Smooth muscle cell (in vitro differentiated cells): ENCODE results near the gene RAD51B. TPM values are rescaled to one million over a fixed set of nuclear protein-coding genes. Genes with fewer than 3 reads are reported as not detected.

ENCODE experiments used
- DNase-seq: peaks from one replicate; lab custom pipeline; 2025; ENCODE audit not compliant: unreplicated experiment; lab: John Stamatoyannopoulos, UW
- H2AFZ ChIP-seq: fragments of 200-600 bp; sonication (generic); 2 replicates; pipeline ENCODE4 v1.6.0; 2016; ENCODE audit warnings: antibody characterized with exemption, low read depth, mild to moderate bottlenecking
- H3F3A ChIP-seq: fragments of 200-600 bp; sonication (generic); 2 replicates; pipeline ENCODE4 v1.6.0; 2017; ENCODE audit warnings: antibody characterized with exemption, low read depth
- H3K27ac ChIP-seq: fragments of 200-600 bp; sonication (generic); 2 replicates; pipeline ENCODE4 v1.5.1; 2016; ENCODE audit warnings: low read depth, mild to moderate bottlenecking
- H3K27me3 ChIP-seq: fragments of 200-600 bp; sonication (generic); 2 replicates; pipeline ENCODE4 v1.6.1; 2016; ENCODE audit warnings: low read depth, mild to moderate bottlenecking
- H3K36me3 ChIP-seq: fragments of 200-600 bp; sonication (generic); 2 replicates; pipeline ENCODE4 v1.5.1; 2016; ENCODE audit warnings: low read depth
- H3K4me1 ChIP-seq: fragments of 200-600 bp; sonication (generic); 2 replicates; pipeline ENCODE4 v1.5.1; 2016; ENCODE audit warnings: low read depth
- H3K4me2 ChIP-seq: fragments of 200-600 bp; sonication (generic); 2 replicates; pipeline ENCODE4 v1.6.0; 2016; ENCODE audit warnings: mild to moderate bottlenecking
- H3K4me3 ChIP-seq: fragments of 200-600 bp; sonication (generic); 2 replicates; pipeline ENCODE4 v1.5.1; 2016; ENCODE audit warnings: mild to moderate bottlenecking
- H3K79me2 ChIP-seq: fragments of 200-600 bp; sonication (generic); 2 replicates; pipeline ENCODE4 v1.6.0; 2016; ENCODE audit warnings: low read depth, mild to moderate bottlenecking
- H3K9ac ChIP-seq: fragments of 200-600 bp; sonication (generic); 2 replicates; pipeline ENCODE4 v1.6.0; 2016; ENCODE audit warnings: low read depth
- H3K9me3 ChIP-seq: fragments of 200-600 bp; sonication (generic); replicated peaks from 2 replicates; pipeline ENCODE4 v1.5.1; 2016; ENCODE audit warnings: low read depth
- H4K20me1 ChIP-seq: fragments of 200-600 bp; sonication (generic); 2 replicates; pipeline ENCODE4 v1.6.0; 2016; ENCODE audit warnings: low read depth
- WGBS: methylation state at CpG from one replicate; pipeline ENCODE4 v1.1.7; 2016; ENCODE audit warnings: low lambda C conversion rate; 5-methylcytosine and 5-hydroxymethylcytosine counted together
- polyA plus RNA-seq: library from polyadenylated mRNA; unstranded; fragments of >200 nt; fragmentation: Nextera tagmentation; extraction: Ambion mirVana; gene quantifications from 2 replicates; pipeline ENCODE4 v1.2.1, GENCODE V29; 2016
- total RNA-seq: library from RNA; depleted of rRNA; stranded (reverse); fragments of >200 nt; gene quantifications from 2 replicates; pipeline ENCODE4 v1.2.3, GENCODE V29; 2014
- TF ChIP-seq, protein P1 (sequence below): fragments of 200-600 bp; sonication (generic); IDR thresholded peaks from 2 replicates; pipeline ENCODE4 v1.5.1; 2017; ENCODE audit warnings: borderline replicate concordance, mild to moderate bottlenecking, antibody characterized with exemption; ENCODE audit not compliant: insufficient read depth, poor library complexity, severe bottlenecking

Gene RAD51B
- total and polyA plus RNA-seq, 2 experiments from 2014 or later, result 4.6 to 5.3 TPM

DNA sequence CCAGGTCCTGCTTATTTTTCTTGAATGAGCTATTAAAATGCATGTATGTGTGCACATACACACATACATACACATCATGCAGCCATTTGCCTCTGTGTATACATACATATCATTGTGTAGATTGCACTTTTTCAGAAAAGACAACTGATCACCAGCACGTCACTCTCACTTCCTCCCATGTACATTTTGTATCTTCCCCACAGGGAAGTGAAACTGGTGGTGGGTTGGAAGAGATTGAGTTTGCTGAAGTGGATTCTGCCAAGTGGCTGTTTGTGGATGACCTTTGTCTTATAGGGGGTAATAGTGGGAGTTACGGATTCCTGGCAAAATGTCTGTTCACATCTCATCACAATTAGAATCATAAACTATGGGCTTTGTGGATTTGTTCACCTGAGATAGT lies 448.6 kb downstream of the RAD51B start:
- H2AFZ ChIP-seq, result no peak overlapping the region
- H3K9me3 ChIP-seq, result no peaks in the 10 kb centered on the region
- TF ChIP-seq, protein P1, sequence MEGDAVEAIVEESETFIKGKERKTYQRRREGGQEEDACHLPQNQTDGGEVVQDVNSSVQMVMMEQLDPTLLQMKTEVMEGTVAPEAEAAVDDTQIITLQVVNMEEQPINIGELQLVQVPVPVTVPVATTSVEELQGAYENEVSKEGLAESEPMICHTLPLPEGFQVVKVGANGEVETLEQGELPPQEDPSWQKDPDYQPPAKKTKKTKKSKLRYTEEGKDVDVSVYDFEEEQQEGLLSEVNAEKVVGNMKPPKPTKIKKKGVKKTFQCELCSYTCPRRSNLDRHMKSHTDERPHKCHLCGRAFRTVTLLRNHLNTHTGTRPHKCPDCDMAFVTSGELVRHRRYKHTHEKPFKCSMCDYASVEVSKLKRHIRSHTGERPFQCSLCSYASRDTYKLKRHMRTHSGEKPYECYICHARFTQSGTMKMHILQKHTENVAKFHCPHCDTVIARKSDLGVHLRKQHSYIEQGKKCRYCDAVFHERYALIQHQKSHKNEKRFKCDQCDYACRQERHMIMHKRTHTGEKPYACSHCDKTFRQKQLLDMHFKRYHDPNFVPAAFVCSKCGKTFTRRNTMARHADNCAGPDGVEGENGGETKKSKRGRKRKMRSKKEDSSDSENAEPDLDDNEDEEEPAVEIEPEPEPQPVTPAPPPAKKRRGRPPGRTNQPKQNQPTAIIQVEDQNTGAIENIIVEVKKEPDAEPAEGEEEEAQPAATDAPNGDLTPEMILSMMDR, result no peak
- WGBS, result 88% methylated on average over 2 of the region's 2 CpGs
- H3K79me2 ChIP-seq, result no peaks in the 10 kb centered on the region
- no peaks in the 10 kb centered on the region for H4K20me1 ChIP-seq
- H3K27ac ChIP-seq, result peak overlapping the region; percentile 68
- no peak overlapping the region for H3K4me3 ChIP-seq
- DNase-seq, result no peak
- H3F3A ChIP-seq, result peaks cover 11% of the 10 kb centered on the region
- H3K9ac ChIP-seq, result no peak overlapping the region
- H3K4me2 ChIP-seq, result peak overlapping the region; percentile 37
- no peaks in the 10 kb centered on the region for H3K27me3 ChIP-seq
- H3K4me1 ChIP-seq, result peaks cover 25% of the 10 kb centered on the region
- H3K36me3 ChIP-seq, result no peaks in the 10 kb centered on the region

DNA sequence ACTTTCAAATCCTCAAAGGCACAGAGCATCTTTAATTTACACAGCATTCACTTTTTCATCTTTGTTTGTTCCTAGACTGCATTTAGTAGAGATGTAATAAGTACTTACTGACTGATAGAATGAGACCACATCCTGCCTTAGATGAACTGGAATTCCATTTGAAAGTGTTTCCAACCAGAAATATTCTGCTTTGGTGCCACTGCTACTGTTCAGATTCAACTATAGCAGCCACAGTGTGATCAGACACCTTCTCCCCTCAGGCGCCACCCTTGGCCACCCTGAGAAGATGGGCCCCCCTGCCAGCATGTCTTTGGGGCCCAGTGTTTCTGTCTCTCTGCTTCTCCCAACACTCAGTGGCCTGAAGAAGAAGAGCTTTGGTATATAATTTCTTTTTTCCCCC lies 449.1 kb downstream of the RAD51B start:
- WGBS, result 80% methylated on average over 1 of the region's 1 CpG

DNA sequence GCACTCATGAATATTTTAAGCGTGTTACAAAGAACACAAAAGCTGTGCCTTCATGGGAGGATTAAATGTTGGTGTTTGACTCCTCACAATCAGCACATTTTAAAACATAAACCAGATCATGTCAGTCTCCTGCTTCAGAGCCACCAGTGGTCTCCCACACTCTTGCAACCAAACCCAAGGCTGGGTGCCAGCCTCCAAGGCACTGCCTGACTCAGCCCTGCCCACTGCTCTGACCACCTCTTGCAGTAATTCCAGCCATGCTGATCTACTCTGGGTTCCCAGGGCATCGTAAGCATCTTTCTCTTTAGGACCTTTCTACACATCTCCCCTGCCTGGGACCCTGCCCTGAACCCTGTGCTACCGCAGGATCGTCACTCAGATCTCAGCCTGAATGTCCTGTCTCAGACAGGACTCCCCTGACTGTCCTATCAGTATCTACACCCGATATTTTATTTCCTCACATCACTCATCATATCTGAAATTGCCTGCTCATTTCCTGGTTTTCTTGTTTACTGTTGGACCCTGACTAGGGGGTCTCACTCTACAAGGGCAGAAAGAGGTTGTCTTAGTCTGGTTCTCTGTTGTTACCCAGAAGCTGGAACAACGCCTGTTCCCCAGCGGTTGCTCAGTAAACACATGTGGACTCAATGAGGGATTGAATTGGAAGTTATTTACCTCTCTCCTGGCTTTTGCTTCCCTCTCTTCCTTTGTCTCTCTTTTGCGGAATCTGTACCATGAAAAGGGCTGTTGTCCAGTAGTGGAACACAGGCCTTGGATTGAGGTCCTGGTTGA lies 449.8 kb downstream of the RAD51B start:
- Histone ChIP-seq H2AFZ (no peak overlapping the region), H3F3A (peaks cover 11% of the 10 kb centered on the region), H3K4me3 (no peak overlapping the region), H3K36me3 (no peaks in the 10 kb centered on the region), H3K4me1 (peaks cover 14% of the 10 kb centered on the region), H3K9me3 (no peaks in the 10 kb centered on the region), H4K20me1 (no peaks in the 10 kb centered on the region), H3K4me2 (peak overlapping the region; percentile 37), H3K27ac (peak overlapping the region; percentile 68), H3K9ac (no peak overlapping the region), H3K79me2 (no peaks in the 10 kb centered on the region), H3K27me3 (no peaks in the 10 kb centered on the region)
- no peak for DNase-seq
- 88% methylated on average over 8 of the region's 8 CpGs for WGBS
- TF ChIP-seq, protein P1, result no peak

More for the DNA sequence above, 449.1 kb downstream of the RAD51B start:
- no peak overlapping the region for H3K4me3 ChIP-seq
- H3K4me1 ChIP-seq, result peaks cover 20% of the 10 kb centered on the region
- H3K36me3 ChIP-seq, result no peaks in the 10 kb centered on the region
- H3K27ac ChIP-seq, result peak overlapping the region; percentile 68
- no peaks in the 10 kb centered on the region for H3K27me3 ChIP-seq
- H2AFZ ChIP-seq, result no peak overlapping the region
- no peak overlapping the region for H3K9ac ChIP-seq
- H4K20me1 ChIP-seq, result no peaks in the 10 kb centered on the region
- H3F3A ChIP-seq, result peaks cover 11% of the 10 kb centered on the region
- H3K79me2 ChIP-seq, result no peaks in the 10 kb centered on the region
- H3K9me3 ChIP-seq, result no peaks in the 10 kb centered on the region
- TF ChIP-seq, protein P1, result no peak
- no peak for DNase-seq
- H3K4me2 ChIP-seq, result peak overlapping the region; percentile 37

DNA sequence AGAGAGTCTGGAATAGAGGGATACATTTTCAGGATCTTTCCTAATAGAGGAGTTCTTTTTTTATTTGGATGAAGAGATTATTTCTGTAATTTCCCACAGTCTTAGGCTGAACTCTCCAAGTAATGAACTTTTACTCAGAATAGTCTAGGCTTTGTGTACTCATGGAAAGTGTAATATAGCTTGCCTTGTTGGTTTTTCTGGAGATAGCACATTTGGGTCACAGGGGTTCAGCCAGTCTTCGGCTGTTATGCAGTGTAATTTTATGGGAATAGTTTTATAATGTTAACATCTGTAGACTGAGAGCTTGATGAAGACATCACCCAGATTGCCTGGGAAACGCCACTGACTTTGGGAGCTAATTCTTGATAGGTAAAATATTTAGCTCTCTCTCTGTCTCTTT lies 450.8 kb downstream of the RAD51B start:
- peak overlapping the region; percentile 19 for H2AFZ ChIP-seq
- no peaks in the 10 kb centered on the region for H3K9me3 ChIP-seq
- no peak overlapping the region for H3K9ac ChIP-seq
- H3K27me3 ChIP-seq, result no peaks in the 10 kb centered on the region
- H3F3A ChIP-seq, result peaks cover 11% of the 10 kb centered on the region
- H4K20me1 ChIP-seq, result no peaks in the 10 kb centered on the region
- no peaks in the 10 kb centered on the region for H3K36me3 ChIP-seq
- peaks cover 5% of the 10 kb centered on the region for H3K4me1 ChIP-seq
- H3K4me3 ChIP-seq, result no peak overlapping the region
- no peak overlapping the region for H3K4me2 ChIP-seq
- H3K79me2 ChIP-seq, result no peaks in the 10 kb centered on the region
- H3K27ac ChIP-seq, result peak overlapping the region; percentile 68
- DNase-seq, result no peak
- TF ChIP-seq, protein P1, result no peak
- 14% methylated on average over 2 of the region's 2 CpGs for WGBS
